SIG-M5 treated with dmso at 0.1 percent for 504 hours (cell line): ENCODE results near the gene CCNI2.
A peak's percentile ranks its signal among the peaks of the same experiment; 100 is the strongest.

Experiments used
- DNase-seq: peaks from one replicate; lab custom pipeline; 2025; ENCODE audit not compliant: unreplicated experiment; lab: John Stamatoyannopoulos, UW

The CCNI2 gene

DNA sequence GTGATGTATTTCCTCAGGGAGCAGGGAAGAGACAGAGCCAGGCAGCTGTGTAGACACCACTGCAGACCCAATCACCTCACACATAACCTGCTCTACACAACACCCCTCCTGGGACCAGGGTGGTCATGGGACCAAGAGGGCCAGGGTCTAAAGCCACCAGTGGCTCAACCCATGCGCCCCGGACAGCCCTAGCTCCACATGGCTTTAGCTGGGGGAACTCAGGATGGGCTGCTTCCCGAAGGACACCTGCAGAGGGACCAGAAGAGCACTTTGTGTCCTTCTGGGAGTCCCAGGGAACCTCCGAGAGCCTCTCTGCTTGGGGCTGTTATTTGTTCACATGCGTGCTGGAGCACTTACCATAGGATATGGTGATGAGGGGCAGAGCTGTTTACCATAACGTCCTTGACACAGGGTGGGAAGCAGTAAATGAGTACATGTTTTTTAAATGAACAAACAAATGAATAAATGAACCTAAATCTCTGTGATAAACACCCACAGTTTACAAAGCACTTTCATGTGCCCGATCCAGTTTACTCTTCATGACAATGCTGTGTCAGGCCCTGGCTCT, 17.5 kb downstream of the CCNI2 start:
- DNase-seq: no peak

DNA sequence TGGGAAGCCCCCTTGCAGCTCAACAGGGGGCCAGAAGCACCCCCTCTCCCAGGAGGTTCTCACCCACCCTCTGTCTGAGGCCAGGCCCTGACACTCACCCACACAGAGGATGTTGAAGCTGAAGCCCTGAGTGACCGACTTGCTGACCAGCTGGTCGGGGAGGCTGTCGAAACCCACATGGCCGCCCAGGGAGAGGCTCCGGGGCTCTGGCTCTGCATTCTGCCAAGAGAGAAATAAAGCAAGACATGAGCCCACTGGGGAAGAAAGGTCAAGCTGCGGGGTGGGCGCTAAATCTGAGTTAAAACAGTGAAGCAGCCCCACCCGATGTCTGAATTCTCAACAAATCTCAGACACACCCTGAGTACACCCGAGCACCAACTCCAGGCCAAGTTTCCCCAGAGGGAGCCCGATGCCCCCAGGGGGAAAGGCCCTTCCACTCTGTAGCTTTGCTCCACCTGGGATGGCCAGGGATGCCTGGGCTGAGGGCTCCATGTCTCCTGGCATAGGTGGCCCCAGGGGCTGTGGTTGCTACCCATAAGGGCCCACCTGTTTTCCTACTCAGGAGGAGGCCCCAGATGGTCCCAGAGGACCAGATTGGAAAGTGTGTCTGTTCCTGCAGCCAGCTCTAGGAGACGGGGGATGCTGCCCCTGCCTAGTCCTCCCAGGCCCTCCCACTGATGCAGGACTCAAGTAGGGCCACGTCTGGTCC, 18.2 kb downstream of the CCNI2 start:
- DNase-seq: no peak

DNA sequence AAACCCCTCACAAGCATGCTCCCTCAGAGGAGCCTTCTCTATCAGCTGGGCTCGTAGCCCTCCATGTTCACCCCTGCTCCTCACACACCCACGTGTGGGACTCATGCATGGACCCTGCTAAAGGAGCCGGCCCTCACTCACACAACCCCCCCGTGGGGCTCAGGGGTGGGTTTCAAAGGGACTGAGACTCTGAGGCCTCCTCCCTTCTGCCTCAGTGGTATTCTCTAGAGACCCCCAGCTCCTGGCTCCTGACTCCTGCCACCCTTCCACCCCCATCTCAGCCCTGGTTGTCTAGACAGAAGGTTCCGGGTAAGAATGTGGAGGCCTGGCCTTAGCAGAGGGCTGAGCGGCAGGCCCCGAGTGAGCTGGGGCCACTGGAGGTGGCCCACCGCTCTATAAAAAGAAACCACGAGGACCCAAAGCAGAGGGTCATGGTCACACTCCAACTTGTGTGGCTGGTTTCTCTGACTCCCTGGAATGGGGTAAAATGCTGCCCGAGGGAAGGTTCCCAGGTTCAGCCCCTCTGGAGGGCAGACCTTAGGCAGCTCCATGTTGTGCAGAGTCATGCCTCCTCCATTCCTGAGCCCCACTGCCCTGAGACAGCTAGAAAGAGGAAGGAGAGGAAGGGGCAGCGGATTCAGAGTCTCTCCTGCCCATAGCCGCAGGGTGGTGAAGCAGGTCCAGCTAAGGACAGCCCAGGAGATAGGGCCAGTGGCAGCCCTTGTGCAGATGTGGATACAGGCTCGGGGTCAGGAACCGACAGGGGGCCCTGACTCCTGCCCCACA, 19.0 kb downstream of the CCNI2 start:
- DNase-seq: no peak

DNA sequence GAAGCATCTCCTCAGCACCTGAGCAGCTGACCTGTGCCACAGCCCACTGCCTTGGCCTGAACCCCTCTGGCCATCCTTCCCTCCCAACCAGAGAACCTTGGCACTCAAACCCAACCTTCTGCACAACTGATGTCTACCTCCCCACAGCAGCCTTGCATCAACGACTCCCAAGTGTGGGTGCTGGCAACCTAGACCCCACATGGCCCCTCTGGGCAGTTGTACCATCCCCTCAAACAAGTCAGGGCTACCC, 19.5 kb downstream of the CCNI2 start:
- no peak for DNase-seq

DNA sequence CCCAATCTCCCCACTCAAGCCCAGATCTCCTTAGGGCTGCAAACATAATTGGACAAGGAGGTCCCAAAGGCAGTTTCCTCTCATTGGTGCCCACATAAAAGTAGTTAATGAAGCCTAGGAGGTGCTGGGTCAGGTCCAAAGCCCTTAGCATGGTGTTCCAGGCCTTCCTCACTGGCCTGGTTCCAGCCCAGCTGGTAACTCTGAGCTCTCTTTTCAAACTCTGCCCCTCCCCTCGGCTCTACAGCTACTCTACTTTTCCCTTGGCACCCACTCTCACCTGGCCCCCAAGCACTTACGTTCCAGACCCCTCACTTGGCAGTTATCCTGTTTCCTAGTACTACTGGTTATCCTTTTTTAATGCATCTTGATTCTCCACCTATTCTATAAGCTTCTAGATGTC, 19.9 kb downstream of the CCNI2 start:
- DNase-seq: no peak

DNA sequence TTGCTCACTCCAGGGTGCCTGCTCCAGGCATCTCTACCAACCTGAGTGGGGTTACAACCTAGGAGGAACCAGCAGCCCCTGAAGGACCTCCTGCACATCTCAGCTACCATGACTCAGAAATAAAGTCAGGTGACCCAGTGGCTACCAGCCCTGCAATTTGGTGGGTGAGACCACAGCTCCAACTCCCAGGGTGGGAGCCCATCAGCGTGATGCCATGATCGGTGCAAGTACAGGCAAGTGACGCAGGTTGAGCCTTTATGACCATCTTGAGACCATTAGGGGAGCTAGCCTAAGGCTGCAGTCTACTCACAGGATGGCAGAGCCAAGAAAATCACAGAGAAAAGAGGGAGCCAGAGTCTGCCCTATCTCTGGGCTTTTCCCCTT, 21.3 kb downstream of the CCNI2 start:
- no peak for DNase-seq

DNA sequence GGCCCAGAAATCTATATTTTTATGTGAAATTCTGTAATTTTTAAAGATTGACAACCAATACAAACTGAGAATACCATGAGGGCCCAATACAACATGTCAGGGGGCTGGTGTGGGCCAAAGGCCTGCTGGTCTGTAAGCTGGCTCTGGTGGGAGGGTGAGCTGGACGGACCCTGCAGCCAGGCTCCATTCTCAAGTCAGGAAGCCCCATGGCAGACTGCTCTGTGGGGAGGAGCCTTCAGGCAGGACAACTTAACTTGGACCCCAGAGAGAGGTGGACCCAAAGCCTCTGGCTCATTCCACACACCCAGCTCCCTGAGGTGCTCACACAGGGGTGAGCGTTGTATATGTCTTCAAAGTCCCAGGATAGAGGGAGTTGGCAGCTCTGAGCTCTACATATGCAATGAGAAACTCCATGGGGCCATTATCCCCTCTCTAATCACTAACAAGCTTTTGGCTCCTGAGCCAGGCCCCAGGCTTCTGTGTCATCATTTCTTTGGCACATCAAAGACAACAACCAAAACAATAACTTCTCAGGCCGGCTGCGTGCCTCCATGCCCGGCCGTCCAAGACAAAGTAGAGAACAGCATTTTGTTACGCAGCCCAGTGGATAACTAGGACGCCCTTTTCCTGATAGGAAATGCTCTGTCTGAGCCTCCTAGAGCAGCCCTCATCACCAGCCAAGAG, 23.4 kb downstream of the CCNI2 start:
- DNase-seq: no peak

DNA sequence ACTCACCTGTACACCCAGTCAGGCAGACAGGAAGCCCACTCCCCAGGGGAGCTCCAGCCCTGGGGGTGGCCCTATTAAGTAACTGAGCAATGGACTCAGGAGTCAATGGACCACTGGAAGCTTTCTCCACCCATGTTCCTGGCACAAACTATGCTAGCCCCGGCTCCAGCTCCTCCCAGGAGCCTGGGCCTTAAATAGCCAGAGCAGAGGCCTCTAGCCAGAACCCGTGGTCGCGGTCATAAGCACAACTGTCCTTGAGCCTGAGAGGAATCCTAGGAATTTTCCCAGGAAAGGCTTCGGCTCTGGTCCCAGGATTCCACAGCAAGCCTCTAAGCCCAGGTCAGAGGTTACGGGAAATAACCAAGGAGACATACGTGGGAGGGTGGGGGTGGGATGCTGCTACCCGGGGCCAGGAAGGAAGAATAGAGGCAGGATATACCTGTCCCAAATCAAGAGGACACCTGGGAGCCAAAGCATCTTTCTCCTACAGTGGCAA, 24.3 kb downstream of the CCNI2 start:
- DNase-seq: no peak

DNA sequence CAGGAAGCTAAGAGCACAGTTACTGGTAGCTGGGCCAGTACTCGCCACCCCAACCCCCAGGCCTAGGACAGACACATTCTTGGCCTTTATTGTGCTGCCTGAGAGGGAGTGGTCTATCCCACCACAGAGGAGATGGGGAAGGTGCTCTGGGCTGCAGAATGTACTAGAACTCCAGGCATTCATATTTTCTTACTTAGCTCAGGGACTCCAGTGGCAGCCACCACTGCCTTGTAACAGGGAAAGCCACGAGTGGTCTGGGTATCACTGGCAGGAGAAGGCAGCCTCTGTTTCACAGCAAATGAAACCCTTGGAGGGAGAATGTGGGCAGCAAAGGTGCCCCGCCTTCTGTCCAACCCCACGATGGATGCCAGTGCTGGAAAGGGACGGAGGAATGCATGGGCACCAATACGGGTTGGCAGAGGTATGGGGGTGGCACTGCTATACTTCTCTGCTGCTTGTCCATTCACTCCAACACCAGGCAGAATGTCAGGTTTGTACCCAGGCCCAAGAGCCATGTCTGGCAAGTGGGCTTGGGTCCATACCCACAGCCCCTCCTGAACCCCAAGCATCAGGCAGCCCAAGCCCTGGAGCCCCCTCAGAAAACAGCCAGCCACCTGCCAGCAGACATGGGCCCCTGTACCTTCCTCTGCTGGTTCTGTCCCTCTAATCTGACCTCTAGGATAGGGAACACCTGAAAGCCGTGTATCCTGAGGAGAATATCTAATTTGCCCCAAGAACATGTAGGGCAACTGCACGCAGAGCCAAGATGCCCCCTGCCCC, 25.3 kb downstream of the CCNI2 start:
- DNase-seq: no peak

DNA sequence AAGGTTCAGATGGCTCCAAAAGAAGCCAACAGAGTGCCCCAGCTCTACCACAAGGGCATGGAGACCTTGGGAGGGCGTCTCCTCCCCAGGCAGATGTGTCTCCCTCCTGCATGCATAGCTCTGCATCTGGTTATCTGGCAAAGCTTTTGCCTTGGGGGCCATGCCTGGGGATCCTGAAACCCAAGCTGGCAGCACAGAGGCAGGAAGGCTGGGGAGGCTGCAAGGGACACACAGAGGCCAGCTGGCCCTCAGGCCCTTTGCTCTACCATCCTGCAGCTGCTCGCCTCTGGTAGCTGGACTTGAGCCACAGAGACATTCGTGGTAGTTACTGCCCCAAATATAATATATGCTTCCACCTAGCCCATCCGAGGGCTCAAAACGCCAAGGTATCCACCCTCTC, 25.9 kb downstream of the CCNI2 start:
- DNase-seq: no peak

DNA sequence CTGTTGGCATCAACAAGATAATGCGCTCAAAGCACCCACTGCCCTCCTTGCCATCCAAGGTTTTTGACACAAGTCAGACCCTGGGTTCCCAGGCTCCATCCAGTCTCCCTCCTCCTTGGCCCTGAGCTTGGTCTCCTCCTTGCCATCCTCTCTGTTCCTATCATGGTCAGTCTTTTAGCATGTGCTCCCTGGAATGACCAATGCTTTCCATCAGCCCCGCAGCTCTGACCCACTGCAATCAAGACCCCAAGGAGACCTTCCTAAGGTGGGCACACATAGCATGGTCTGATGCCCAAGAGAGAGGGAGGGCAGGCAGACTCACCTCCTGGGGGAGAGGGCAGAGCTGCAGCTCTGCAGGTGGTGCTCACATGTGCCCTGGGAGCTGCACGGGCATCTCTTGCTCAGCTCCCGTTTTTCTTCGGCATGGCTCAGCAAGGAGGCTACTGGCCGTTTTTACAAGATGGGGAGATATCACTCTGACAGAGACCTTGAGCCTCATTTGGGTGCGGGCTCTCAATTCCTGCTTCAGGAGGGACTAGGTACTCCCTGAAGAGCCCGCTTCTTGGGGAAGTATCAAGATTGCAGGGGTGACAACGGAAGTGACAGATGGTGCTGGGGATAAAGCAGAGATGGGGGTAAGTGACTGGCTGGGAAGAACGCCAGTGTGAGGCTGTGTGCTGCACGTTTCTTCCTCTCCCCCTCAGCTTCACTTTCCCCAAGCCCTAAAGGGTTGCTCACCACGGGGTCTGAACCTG, 26.6 kb downstream of the CCNI2 start:
- no peak for DNase-seq

DNA sequence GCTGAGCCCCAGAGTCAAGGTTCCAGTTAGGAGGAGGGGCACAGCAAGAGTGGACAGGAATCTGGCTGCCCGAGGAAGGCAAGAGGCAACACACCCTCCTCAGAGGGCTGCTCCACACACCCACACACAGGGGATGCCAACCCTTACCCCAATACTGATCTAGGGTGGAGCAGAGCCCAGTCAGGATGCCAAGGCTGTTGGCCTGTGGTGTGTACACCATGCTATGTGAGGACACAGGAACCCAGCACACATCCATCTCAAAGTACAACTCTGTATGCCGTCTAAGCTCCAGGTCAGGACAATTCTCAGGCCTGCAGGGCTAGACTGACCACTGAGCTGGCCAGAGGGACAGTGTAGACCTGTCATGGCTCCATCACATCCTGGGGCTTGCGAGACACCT, 27.2 kb downstream of the CCNI2 start:
- DNase-seq: no peak

DNA sequence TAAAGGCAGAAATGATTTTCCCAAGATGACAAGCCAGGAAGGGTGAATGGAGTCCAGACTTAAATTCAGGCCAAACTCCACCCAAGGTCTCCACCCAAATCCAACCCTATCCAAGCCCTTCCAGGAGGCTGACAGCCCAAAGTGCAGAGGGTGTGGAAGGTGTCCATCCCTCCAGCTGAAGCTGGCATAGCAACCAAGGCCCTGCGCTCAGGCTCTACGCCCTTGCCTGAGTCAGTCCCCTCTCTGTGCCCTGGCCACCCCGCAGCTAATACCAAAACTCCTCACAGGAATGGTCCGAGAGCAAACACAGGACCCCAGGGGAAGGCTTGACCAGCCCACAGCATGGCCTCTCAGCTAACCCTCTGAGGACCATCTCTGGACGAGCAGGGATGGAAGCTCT, 27.7 kb downstream of the CCNI2 start:
- no peak for DNase-seq

DNA sequence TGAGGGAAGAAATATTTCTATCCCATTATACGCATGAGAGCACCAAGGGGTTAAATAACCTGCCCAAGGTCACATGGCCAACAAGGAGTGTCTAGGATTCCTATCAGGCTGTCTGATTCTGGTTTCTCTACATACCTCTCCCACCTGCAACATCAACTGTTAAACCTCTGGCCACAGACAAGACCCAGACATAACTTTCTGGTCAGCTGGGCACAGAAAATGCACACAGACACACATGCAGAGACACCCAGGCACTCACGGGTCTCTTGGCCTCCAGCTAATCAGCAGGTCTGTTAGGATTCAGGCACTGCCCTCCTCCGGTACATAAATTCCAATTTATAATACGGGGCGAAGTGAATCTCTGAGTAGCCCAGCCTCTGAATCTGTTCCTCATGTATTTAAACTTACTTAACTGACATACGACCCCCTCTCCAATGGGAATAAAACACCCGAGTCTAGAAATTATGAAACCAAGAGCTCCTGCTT, 28.3 kb downstream of the CCNI2 start:
- DNase-seq: no peak

DNA sequence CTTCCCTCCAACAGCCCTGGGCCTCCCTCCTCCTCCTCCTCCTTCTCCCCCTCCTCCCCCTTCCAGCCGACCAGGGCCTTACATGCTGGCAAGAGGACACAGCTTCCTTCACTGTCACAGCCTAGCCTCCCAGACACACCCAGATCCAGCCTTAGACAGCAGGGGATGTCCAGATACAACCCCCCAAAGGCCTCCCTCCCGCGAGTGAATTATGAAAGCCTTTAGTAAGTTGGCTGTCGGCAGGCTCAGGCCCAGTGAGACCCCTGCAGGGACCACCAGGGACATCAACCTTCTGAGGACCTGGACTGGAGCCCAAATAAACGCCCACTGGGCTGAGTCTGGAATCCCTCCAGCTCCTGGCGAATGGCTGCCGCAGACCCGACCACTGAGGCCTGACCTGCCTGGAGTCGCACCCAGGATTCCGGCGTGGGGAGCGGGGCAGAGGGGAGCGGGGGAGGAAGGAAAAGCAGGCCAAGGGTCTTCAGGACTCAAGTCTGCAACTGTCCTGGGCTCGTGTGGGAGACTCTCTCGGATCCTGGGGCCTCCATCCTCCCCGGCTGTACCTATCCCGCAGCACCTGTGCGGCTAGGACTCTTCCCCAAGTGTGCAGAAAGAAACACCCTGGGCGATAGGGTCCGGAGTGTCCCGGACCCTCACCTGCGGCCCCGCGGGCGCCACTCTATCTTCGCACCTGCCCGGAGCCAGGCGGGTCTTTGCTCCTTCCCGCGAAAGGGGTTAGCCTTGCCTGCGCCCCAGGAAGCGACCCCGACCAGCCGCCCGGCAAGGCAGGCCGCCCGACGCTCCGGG, 29.1 kb downstream of the CCNI2 start:
- no peak for DNase-seq

DNA sequence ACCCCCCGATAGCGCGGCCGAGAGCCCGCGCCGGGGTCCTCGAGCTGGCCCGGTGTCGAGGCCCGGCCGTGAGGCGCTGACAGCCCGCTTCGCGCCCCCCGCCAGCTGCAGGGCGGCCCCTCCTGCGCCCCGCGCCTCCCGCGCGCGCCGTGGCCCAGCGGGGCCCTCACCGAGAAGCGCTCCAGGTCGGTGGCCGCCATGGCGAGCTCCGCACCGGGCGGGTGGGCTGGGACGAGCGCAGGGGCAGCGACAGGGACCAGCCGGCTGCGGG, 29.6 kb downstream of the CCNI2 start:
- no peak for DNase-seq

DNA sequence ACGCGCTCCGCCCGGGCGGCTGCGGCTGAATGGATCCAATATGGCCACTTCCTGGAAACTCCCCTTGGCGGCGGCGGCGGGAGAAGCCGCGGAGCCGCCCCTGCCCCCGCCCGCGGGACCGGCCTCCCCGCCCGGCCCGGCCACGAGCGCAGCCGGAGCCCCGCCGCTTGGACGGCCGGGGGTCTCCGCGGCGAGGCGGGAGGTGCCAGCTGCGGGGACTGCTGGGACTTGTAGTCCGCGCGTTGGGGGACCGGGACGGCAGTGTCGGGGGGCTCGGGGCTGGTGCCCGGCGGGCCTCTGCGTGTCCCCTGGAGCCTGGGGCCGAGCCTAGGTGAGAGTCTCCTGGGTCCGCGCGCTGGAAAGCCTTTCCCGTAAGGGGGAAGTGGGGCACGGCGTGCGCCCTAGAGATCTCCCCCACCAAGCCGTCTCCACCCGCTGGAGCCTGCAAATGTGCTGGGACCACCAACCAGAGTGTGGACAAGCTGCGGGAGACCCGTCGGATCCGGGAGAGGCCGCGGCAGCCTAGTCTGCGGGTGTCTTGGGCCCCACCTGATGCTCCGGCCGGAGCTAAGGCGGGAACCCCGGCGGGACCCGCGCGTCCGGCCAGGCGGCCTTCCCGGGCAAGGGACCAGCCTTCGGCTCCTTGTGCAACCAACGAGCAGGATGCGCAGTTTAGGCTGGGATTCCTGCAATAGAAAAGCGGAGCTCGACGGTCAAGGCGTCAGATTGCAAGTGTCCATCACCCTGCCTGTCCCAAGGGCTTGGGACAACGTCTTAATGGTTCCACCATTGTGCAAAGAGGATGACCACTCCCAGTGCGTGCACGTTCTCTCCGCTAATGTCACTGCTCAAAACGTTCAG, 30.2 kb downstream of the CCNI2 start, which contains the start of gene SEPTIN8:
TSS of gene SEPTIN8 (minus strand) at position 31 of the 861 bp plus-strand sequence. CDS start 102 bp downstream, outside the sequence.
- DNase-seq: peak; percentile 26

DNA sequence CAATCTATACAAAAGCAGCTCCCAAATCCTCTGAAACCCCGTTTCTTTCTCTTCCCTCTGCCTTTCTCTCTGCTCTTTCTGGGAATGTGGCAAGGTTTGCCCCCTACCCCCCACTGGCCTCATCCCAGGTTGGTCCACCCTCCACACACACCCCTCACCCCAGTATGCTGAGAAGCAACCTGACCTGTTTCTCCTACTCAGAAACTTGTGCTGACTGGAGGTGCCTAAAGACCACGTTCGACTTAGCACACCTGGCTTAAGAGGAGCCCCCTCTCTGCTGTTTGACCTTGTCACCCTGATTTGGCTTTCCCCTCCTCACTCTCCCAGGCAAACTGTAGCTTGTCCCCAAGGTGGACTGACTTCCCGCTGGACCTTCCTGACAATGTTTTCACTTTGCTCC, 30.9 kb downstream of the CCNI2 start:
- DNase-seq: no peak

DNA sequence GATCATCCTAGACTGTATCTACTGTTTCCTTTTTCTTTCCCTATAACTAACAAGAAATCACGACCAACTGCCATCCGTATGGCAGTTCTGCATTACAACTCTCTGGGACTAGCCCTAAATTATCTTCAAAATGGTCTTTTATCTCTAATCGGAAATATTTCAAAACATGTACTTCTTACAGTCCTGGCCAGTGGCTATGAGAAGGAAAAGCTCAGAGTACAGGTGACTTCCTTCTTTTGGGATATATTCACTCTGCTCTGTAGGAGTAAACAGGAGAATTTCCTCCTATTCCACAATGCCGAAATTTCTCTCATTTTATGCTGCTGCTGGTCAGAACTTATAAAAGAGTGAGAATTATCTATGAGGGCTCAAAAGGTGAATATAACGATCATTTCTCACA, 31.6 kb downstream of the CCNI2 start:
- DNase-seq: no peak
